ENCODE measurements around the gene KLHL8. TPM values are rescaled to one million over a fixed set of nuclear protein-coding genes. Genes with fewer than 3 reads are reported as not detected.

Gene KLHL8
- total and polyA plus RNA-seq, 4 experiments from 2014 or later, result 9.3 to 11.4 (median 10.4) TPM

- Mint-ChIP-seq H3K4me1 (peaks cover 0 to 2% (median 0%) of the 10 kb centered on the region in 4 donors), H3K4me3 (no peak overlapping the region), H3K9me3 (no peaks in the 10 kb centered on the region), H3K27me3 (no peaks in the 10 kb centered on the region), H3K36me3 (peaks cover 7 to 14% of the 10 kb centered on the region in 2 donors), H3K27ac (no peak overlapping the region)
- Histone ChIP-seq H3K27ac (ENCODE audit: low read depth, low read length) (no peak overlapping the region), H3K4me1 (ENCODE audit: insufficient read depth, low read length) (no peaks in the 10 kb centered on the region), H3K36me3 (ENCODE audit: insufficient read depth, low read length) (no peaks in the 10 kb centered on the region), H3K27me3 (ENCODE audit: insufficient read depth, low read length) (no peaks in the 10 kb centered on the region), H3K4me3 (ENCODE audit: low read length in 2 of 2) (no peak overlapping the region), H3K9me3 (ENCODE audit: control insufficient read depth in 1 of 2, low read length in 2 of 2) (no peaks in the 10 kb centered on the region)
- intact Hi-C loops (cut with micrococcal nuclease), result no loop called here
- DNase-seq, result no peak
- ChIA-PET CTCF (ENCODE audit: partially characterized antibody) (interaction anchor here (0.7 kb wide), 1 partner anchor 13 kb away, joined by 4 read pairs; no protein-coding TSS in a partner anchor), POLR2A (ENCODE audit: partially characterized antibody) (no interaction called here)
Observed at GRCh38 chr4:87180767-87181166, 39.7 kb downstream of the KLHL8 start.

- Mint-ChIP-seq H3K9me3 (no peaks in the 10 kb centered on the region), H3K36me3 (peaks cover 7 to 17% of the 10 kb centered on the region in 2 donors), H3K27me3 (no peaks in the 10 kb centered on the region), H3K4me3 (no peak overlapping the region), H3K27ac (no peak overlapping the region), H3K4me1 (peaks cover 0 to 2% (median 0%) of the 10 kb centered on the region in 4 donors)
- H3K27ac ChIP-seq (ENCODE audit: low read depth, low read length), result no peak overlapping the region
- POLR2A ChIA-PET (ENCODE audit: partially characterized antibody), result no interaction called here
- no peaks in the 10 kb centered on the region for H3K36me3 ChIP-seq (ENCODE audit: insufficient read depth, low read length)
- H3K4me1 ChIP-seq (ENCODE audit: insufficient read depth, low read length), result no peaks in the 10 kb centered on the region
- intact Hi-C loops (cut with micrococcal nuclease), result loop anchor here (5.0 kb wide), 1 partner anchor 38 kb away; no protein-coding TSS in a partner anchor
- no peak overlapping the region for H3K4me3 ChIP-seq (ENCODE audit: low read length in 2 of 2)
- no peak for DNase-seq
- H3K9me3 ChIP-seq (ENCODE audit: control insufficient read depth in 1 of 2, low read length in 2 of 2), result no peaks in the 10 kb centered on the region
- CTCF ChIA-PET (ENCODE audit: partially characterized antibody), result no interaction called here
- no peaks in the 10 kb centered on the region for H3K27me3 ChIP-seq (ENCODE audit: insufficient read depth, low read length)
Observed at GRCh38 chr4:87179751-87180150, 40.7 kb downstream of the KLHL8 start.

- Histone ChIP-seq H3K4me3 (ENCODE audit: low read length in 2 of 2) (no peak overlapping the region), H3K9me3 (ENCODE audit: control insufficient read depth in 1 of 2, low read length in 2 of 2) (no peaks in the 10 kb centered on the region), H3K27ac (ENCODE audit: low read depth, low read length) (no peak overlapping the region), H3K36me3 (ENCODE audit: insufficient read depth, low read length) (no peaks in the 10 kb centered on the region), H3K4me1 (ENCODE audit: insufficient read depth, low read length) (no peaks in the 10 kb centered on the region), H3K27me3 (ENCODE audit: insufficient read depth, low read length) (no peaks in the 10 kb centered on the region)
- no peak overlapping the region for H3K27ac Mint-ChIP-seq
- DNase-seq, result no peak
- ChIA-PET CTCF (ENCODE audit: partially characterized antibody) (no interaction called here), POLR2A (ENCODE audit: partially characterized antibody) (no interaction called here)
- intact Hi-C loops (cut with micrococcal nuclease), result loop anchor here (5.0 kb wide), 1 partner anchor 43 kb away; no protein-coding TSS in a partner anchor
- peaks cover 9 to 16% of the 10 kb centered on the region in 2 donors for H3K36me3 Mint-ChIP-seq
- no peaks in the 10 kb centered on the region for H3K27me3 Mint-ChIP-seq
- no peak overlapping the region for H3K4me3 Mint-ChIP-seq
- H3K9me3 Mint-ChIP-seq, result no peaks in the 10 kb centered on the region
- no peaks in the 10 kb centered on the region for H3K4me1 Mint-ChIP-seq
Observed at GRCh38 chr4:87174672-87175071, 45.7 kb downstream of the KLHL8 start.

GRCh38 chr4:87171944-87172343 lies 48.5 kb downstream of the KLHL8 start:
- no peaks in the 10 kb centered on the region for H3K27me3 Mint-ChIP-seq
- no peak overlapping the region for H3K27ac Mint-ChIP-seq
- H3K27me3 ChIP-seq (ENCODE audit: insufficient read depth, low read length), result no peaks in the 10 kb centered on the region
- no peak for DNase-seq
- no peaks in the 10 kb centered on the region for H3K36me3 ChIP-seq (ENCODE audit: insufficient read depth, low read length)
- no peak overlapping the region for H3K4me3 Mint-ChIP-seq
- H3K4me3 ChIP-seq (ENCODE audit: low read length in 2 of 2), result no peak overlapping the region
- H3K9me3 ChIP-seq (ENCODE audit: control insufficient read depth in 1 of 2, low read length in 2 of 2), result no peaks in the 10 kb centered on the region
- no peaks in the 10 kb centered on the region for H3K4me1 ChIP-seq (ENCODE audit: insufficient read depth, low read length)
- intact Hi-C loops (cut with micrococcal nuclease), result no loop called here
- CTCF ChIA-PET (ENCODE audit: partially characterized antibody), result interaction anchor here (1.3 to 3.7 kb wide), 2 partner anchors 21 to 25 kb away, joined by 3 to 15 read pairs; no protein-coding TSS in a partner anchor
- peaks cover 10 to 13% of the 10 kb centered on the region in 2 donors for H3K36me3 Mint-ChIP-seq
- POLR2A ChIA-PET (ENCODE audit: partially characterized antibody), result no interaction called here
- no peaks in the 10 kb centered on the region for H3K9me3 Mint-ChIP-seq
- H3K4me1 Mint-ChIP-seq, result peaks cover 0 to 1% (median under 1%) of the 10 kb centered on the region in 4 donors
- no peak overlapping the region for H3K27ac ChIP-seq (ENCODE audit: low read depth, low read length)

GRCh38 chr4:87166296-87166854 lies 54.0 kb downstream of the KLHL8 start:
- Histone ChIP-seq H3K27me3 (ENCODE audit: insufficient read depth, low read length) (no peaks in the 10 kb centered on the region), H3K4me3 (ENCODE audit: low read length in 2 of 2) (no peak overlapping the region), H3K36me3 (ENCODE audit: insufficient read depth, low read length) (no peaks in the 10 kb centered on the region), H3K9me3 (ENCODE audit: control insufficient read depth in 1 of 2, low read length in 2 of 2) (no peaks in the 10 kb centered on the region), H3K4me1 (ENCODE audit: insufficient read depth, low read length) (peaks cover 5% of the 10 kb centered on the region), H3K27ac (ENCODE audit: low read depth, low read length) (no peak overlapping the region)
- Mint-ChIP-seq H3K27ac (peak overlapping the region in 3 of 7 donors; percentile 4 to 69 (median 4)), H3K36me3 (peaks cover 10 to 24% of the 10 kb centered on the region in 2 donors), H3K4me3 (no peak overlapping the region), H3K9me3 (no peaks in the 10 kb centered on the region), H3K27me3 (no peaks in the 10 kb centered on the region), H3K4me1 (peaks cover 6 to 10% (median 7%) of the 10 kb centered on the region in 4 donors)
- intact Hi-C loops (cut with micrococcal nuclease), result no loop called here
- DNase-seq, result no peak
- ChIA-PET POLR2A (ENCODE audit: partially characterized antibody) (no interaction called here), CTCF (ENCODE audit: partially characterized antibody) (interaction anchor here (0.9 kb wide), 1 partner anchor 16 kb away, joined by 3 read pairs; no protein-coding TSS in a partner anchor)

GRCh38 chr4:87165892-87166291 lies 54.5 kb downstream of the KLHL8 start:
- H3K9me3 ChIP-seq (ENCODE audit: control insufficient read depth in 1 of 2, low read length in 2 of 2), result no peaks in the 10 kb centered on the region
- no peak overlapping the region for H3K4me3 ChIP-seq (ENCODE audit: low read length in 2 of 2)
- intact Hi-C loops (cut with micrococcal nuclease), result no loop called here
- H3K4me1 Mint-ChIP-seq, result peaks cover 6 to 10% (median 7%) of the 10 kb centered on the region in 4 donors
- H3K4me1 ChIP-seq (ENCODE audit: insufficient read depth, low read length), result peaks cover 5% of the 10 kb centered on the region
- CTCF ChIA-PET (ENCODE audit: partially characterized antibody), result interaction anchor here (0.9 kb wide), 1 partner anchor 16 kb away, joined by 3 read pairs; no protein-coding TSS in a partner anchor
- no peak overlapping the region for H3K27ac ChIP-seq (ENCODE audit: low read depth, low read length)
- peaks cover 10 to 24% of the 10 kb centered on the region in 2 donors for H3K36me3 Mint-ChIP-seq
- POLR2A ChIA-PET (ENCODE audit: partially characterized antibody), result interaction anchor here (1.2 kb wide), 1 partner anchor 1942 kb away, joined by 5 read pairs; no protein-coding TSS in a partner anchor
- H3K27ac Mint-ChIP-seq, result no peak overlapping the region
- DNase-seq, result no peak
- no peaks in the 10 kb centered on the region for H3K36me3 ChIP-seq (ENCODE audit: insufficient read depth, low read length)
- no peaks in the 10 kb centered on the region for H3K9me3 Mint-ChIP-seq
- H3K27me3 Mint-ChIP-seq, result no peaks in the 10 kb centered on the region
- no peak overlapping the region for H3K4me3 Mint-ChIP-seq
- H3K27me3 ChIP-seq (ENCODE audit: insufficient read depth, low read length), result no peaks in the 10 kb centered on the region

GRCh38 chr4:87153078-87153870 lies 67.1 kb downstream of the KLHL8 start:
- no peaks in the 10 kb centered on the region for H3K27me3 Mint-ChIP-seq
- H3K36me3 ChIP-seq (ENCODE audit: insufficient read depth, low read length), result no peaks in the 10 kb centered on the region
- H3K4me3 Mint-ChIP-seq, result no peak overlapping the region
- H3K27ac ChIP-seq (ENCODE audit: low read depth, low read length), result no peak overlapping the region
- intact Hi-C loops (cut with micrococcal nuclease), result no loop called here
- no peaks in the 10 kb centered on the region for H3K4me1 ChIP-seq (ENCODE audit: insufficient read depth, low read length)
- no peaks in the 10 kb centered on the region for H3K9me3 ChIP-seq (ENCODE audit: control insufficient read depth in 1 of 2, low read length in 2 of 2)
- peaks cover 0 to 4% (median 0%) of the 10 kb centered on the region in 4 donors for H3K4me1 Mint-ChIP-seq
- H3K27ac Mint-ChIP-seq, result peak overlapping the region in 1 of 7 donors; percentile 5
- ChIA-PET CTCF (ENCODE audit: partially characterized antibody) (interaction anchor here (1.2 to 5.1 kb wide), 3 partner anchors 11 to 83 kb away, joined by 3 to 108 read pairs (median 11); partner anchors contain the start of gene KLHL8), POLR2A (ENCODE audit: partially characterized antibody) (no interaction called here)
- H3K4me3 ChIP-seq (ENCODE audit: low read length in 2 of 2), result no peak overlapping the region
- no peaks in the 10 kb centered on the region for H3K36me3 Mint-ChIP-seq
- no peaks in the 10 kb centered on the region for H3K9me3 Mint-ChIP-seq
- no peaks in the 10 kb centered on the region for H3K27me3 ChIP-seq (ENCODE audit: insufficient read depth, low read length)
- no peak for DNase-seq

Measured in CD4-positive, alpha-beta memory T cell (primary cell).